NCI-H1417 (cell line): ENCODE data around the gene YLPM1.

Experiments
- DNase-seq, 3 experiments: peaks; one replicate each; lab custom pipeline; 2025; lab: John Stamatoyannopoulos, UW

The YLPM1 gene

GRCh38 chr14:74875941-74876913 lies 113.1 kb downstream of the YLPM1 start, which contains the start of gene PROX2:
Gene PROX2 (minus strand): TSS chr14:74876145. CDS start chr14:74863834, 12,311 bp downstream.
- no peak for DNase-seq

- DNase-seq = no peak
Measured at GRCh38 chr14:74879427-74880182, 116.5 kb downstream of the YLPM1 start.

GRCh38 chr14:74881431-74882102 lies 118.5 kb downstream of the YLPM1 start, which contains the start of gene DLST:
Gene DLST (plus strand): TSS chr14:74881916. CDS start chr14:74881954, 38 bp downstream.
- DNase-seq = peak; percentile 88 to 92 (median 91)

GRCh38 chr14:74882103-74882920 lies 119.2 kb downstream of the YLPM1 start:
- DNase-seq = peak; percentile 24 to 73 (median 53)
